DOHH2 (cell line): Measurements from ENCODE around the gene PRKCQ.

ENCODE experiments used
- EZH2phosphoT487 ChIP-seq: fragments of 200-600 bp; sonication (generic); IDR thresholded peaks from 2 replicates; pipeline ENCODE4 v1.6.1; 2017; ENCODE audit warnings: borderline replicate concordance, mild to moderate bottlenecking, antibody characterized with exemption, low read length, moderate library complexity, mixed read lengths
- TF ChIP-seq, protein P1 (sequence below): fragments of 200-600 bp; sonication (generic); IDR thresholded peaks from one replicate; pipeline ENCODE4 v1.5.1; 2014; ENCODE audit warnings: antibody characterized with exemption, mild to moderate bottlenecking, low read depth, low read length; ENCODE audit not compliant: poor library complexity, severe bottlenecking

DNA sequence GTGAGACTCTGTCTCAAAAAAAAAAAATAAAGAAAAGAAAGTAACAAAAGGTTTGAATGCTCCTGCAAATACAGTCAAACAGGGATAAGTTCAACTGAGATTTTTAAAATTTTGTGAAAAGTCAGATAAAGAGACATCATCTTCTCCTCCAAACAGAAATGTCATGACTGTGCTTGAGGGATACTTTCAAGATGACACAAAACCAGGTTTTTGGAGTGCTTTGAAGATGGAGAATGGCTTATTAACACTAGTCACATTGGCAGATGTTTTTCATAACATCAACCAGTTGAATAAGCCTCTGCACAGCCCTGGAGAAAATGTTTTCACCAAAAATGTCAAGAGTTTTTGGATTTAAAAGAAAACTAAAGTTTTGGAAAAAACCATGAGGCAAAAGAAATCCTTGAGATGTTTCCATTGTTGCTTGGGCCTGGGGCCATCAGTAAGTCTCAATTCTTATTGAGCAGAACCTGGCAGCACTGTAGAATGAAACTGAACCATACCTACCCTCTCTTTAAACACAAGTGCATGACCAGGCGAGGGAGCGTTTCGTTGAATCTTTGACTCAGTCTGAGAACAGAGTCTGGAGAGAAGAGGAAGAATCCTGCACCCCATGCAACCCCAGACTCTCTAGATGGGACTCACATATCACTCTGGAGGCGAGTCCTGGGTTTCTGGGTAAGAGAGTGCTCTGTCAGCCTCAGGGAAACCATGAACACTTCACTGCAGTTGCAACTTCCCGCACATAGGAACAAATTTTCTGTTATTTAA, 37.4 kb upstream of the PRKCQ start:
- TF ChIP-seq, protein P1, sequence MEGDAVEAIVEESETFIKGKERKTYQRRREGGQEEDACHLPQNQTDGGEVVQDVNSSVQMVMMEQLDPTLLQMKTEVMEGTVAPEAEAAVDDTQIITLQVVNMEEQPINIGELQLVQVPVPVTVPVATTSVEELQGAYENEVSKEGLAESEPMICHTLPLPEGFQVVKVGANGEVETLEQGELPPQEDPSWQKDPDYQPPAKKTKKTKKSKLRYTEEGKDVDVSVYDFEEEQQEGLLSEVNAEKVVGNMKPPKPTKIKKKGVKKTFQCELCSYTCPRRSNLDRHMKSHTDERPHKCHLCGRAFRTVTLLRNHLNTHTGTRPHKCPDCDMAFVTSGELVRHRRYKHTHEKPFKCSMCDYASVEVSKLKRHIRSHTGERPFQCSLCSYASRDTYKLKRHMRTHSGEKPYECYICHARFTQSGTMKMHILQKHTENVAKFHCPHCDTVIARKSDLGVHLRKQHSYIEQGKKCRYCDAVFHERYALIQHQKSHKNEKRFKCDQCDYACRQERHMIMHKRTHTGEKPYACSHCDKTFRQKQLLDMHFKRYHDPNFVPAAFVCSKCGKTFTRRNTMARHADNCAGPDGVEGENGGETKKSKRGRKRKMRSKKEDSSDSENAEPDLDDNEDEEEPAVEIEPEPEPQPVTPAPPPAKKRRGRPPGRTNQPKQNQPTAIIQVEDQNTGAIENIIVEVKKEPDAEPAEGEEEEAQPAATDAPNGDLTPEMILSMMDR, result no peak
- no peak for TF ChIP-seq EZH2phosphoT487
